Stimulated activated CD4-positive, alpha-beta T cell treated with anti-CD3 and anti-CD28 coated beads, Interleukin-1b, Interleukin-23, amount 100 ng/mL, for 24 hours (primary cell): Measurements from ENCODE around the gene FBXL14.
"Not testable (repeated sequence)": the region's sequence is repeated elsewhere in the genome, so short reads cannot be mapped to it uniquely, and the experiment has no call there.

Source experiments
- DNase-seq, 4 experiments: peaks; one replicate each; pipeline ENCODE4 v3.0.0-alpha.2; 2020; ENCODE audit warnings: low read depth in 4 of 4, low spot score in 1 of 4

The FBXL14 gene

DNA sequence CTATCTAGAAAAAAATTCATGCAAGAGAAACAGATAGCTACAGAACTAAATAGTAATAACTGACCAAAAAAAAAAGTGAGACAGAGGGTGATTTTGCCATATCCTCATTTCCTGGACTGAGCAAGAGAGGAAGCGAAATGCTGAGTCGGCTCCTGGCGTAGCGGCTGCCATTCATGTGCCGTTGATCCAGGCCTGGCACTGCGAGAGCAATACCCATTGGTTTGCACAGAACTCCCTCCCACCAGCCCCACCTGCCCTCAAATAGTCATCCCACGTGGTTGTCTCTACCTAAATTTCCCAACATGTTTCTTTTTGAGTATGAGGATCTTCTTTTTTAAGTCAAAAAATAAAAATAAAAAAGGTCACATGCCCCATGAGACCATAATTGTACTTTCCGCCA, 25.2 kb upstream of the FBXL14 start:
- DNase-seq = no peak

DNA sequence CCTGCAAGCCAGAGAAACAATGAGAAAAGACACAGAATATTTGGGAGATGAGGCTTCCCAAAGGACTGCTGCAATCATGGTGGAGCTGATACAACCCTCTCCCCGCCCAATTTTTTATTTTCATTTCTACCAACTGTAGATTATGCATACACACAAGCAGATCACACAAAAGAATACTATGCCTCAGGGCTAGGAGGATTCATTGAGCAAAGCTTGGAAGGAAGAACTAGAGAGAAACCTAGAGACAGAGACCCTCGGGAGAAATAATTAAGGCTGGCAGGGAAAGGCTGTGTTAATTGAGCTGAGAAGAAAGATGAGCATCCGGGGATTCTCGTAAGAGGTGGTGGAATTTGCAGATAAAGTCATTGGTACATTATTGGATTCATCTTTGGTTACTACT, 24.8 kb upstream of the FBXL14 start:
- no peak for DNase-seq

DNA sequence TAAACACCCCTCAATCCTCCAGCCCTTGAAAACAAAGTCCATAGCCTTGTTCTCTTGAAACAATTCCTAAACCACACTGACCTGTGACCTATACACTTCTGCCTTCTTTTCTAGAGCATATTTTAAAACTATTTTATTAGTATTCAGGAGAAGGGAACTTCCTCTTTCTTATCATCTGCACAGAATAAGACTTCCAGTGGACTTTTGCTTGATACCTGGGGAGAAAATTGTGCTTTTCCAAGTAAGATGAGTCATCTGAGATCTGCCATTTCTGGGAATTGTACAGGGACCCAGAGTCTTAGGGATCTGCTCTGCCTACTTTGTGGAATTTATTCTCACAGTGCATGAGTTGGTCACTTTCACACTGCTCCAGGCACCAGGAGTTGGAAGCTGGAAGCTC, 24.1 kb upstream of the FBXL14 start:
- DNase-seq = no peak

DNA sequence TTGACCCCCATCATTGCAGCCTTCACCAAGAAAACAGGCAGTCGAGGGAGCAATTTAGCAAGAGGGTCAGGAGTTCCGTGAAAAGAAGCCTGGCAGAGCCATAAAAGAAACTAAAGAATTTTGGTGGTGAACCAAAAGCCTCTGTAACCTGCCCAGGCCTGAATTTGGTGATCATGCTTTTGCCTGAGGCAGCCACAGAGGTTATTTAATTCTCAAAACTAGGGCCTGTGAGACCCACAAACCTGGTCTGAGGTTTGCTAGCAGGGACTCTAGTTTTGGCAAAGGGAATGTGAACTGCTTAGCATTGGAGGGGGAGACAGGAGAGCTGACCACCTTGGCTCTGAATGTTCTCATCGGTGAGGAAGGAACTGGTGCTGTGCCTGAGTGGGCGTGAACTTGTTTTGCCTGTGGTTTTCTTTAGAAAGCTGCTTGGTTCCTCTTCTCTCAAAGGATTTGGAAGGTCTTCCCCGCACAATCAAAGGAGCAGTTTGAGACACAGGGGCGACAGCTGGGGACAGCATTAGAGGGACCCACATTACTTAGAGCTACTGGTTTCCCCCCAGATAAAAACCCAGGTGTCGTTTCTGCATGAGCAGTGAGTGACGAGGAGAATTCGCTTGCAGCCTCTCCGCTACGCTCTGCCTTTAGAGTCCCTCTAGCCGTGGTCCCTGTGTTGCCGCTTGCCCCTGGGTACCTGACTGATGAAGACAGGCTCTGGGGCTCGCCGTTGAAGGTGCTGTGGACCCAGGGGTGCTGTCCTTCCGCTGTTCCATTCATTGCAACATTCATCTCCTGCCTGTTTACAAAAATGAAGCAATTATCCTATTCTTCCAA, 22.1 kb upstream of the FBXL14 start:
- DNase-seq = no peak

DNA sequence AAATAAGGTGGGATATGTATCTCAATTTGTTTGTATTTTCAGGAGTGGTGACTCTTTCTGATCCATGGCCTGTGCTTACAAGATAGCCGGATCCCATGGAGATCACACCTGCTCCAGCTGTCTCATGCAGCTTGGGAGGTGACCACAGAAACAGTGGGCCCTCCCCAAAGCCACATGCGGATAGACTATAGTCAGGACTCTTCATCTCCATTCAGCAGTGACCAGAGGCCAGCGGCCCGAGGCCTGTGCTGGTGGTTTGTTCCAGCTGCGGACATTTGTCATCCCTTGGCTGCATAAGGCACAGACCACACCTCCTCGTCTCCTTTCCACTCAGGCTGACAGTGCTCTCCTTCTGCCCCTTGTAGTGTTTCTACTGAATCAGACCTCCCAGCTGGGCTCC, 20.0 kb upstream of the FBXL14 start:
- no peak for DNase-seq

DNA sequence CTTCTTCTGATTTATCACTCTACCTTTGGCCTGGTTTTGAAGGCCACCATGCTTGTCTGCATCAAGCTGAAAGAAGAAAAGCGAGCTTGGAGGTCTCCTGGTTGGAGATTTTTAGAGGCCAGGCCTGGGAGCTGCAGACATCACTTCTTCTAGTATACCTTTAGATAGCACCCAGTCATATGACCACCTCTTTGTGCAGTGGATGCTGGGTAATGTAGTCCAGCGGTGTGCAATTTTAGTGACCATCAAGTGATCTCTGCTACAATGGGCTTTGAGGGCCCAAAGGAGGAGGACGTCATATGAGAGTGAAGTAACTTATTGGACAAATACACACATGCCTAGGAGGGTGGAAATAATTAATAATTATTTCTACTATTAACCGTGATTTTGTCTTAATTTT, 19.5 kb upstream of the FBXL14 start:
- no peak for DNase-seq

DNA sequence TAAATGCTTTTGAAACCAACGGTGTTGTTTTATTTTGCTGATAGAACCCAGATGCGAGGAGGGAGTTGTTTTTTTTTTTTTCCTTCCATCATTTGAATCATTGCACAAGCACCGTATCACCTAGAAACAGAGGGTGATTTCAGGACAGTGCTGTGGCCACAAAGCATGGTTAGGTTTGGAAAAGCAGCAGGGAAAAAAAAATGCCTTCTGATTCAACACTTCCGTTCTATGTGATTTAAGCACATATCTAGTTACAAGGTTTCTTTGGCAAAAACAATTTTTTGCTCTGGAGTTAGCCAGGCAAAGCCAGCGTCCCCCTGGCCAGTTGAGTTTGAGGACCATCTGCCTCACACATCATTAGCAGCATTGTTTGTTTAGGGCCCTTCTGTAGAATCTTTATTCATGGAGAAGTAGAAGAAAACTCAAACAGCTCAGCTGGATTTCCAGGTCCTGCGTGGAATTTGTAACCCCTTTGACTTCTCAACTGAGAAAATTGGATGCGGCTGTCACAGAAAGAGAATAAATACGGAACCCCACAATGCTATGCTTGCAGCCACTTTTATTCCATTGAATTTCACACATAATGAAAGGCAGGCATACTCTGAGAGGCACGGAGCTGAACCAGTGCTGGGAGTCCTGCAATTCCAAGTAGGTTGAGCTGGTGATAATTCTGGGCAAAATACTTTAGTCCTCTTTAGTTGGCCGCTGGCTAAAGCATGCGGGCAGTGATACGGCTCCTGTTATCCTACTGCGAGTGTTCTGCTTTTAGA, 17.6 kb upstream of the FBXL14 start:
- DNase-seq = no peak

DNA sequence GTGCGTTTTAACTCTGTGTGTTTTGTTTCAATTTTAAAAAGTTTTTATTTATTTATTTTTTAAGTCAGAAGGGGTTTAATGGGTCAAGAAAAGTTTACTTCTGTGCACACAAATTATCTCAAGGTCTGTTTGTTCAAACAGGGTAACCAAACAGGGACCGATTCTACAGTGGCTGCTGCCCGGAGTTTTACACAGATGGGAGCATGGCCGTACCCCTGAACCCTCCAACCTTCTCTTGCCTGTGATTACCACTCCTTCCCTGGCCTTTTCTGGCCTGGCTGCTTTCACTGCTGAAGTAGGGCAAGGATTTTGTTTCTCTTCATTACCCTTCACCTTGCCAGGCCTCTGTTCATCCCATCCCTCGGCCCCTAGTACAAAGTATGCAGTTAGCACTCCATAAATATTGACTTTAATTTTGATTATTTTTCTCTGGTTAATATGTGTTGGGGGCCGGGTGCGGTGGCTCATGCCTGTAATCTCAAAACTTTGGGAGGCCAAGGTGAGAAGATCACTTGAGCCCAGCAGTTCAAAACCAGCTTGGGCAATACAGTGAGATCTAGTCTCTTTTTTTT, 15.8 kb upstream of the FBXL14 start:
- DNase-seq = no peak

DNA sequence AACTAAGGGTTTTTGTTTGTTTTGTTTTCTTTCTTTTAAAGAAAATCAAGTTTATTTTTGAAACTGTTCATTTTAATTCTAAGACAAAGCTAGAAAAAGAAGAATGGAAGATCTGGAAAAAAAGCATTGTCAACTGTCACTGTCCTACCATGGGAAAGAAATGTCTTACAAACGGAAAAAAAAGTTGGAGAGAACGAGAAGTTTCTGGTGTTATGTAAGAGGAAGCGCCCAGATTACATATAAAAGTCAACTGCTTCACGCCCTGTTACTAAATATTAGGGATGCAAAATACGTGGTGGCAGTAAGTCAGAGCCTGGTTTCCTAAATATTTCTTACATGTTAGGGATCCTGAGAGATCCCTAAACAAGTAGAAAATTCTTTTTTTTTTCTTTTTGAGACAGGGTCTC, 14.3 kb upstream of the FBXL14 start:
- DNase-seq = no peak

DNA sequence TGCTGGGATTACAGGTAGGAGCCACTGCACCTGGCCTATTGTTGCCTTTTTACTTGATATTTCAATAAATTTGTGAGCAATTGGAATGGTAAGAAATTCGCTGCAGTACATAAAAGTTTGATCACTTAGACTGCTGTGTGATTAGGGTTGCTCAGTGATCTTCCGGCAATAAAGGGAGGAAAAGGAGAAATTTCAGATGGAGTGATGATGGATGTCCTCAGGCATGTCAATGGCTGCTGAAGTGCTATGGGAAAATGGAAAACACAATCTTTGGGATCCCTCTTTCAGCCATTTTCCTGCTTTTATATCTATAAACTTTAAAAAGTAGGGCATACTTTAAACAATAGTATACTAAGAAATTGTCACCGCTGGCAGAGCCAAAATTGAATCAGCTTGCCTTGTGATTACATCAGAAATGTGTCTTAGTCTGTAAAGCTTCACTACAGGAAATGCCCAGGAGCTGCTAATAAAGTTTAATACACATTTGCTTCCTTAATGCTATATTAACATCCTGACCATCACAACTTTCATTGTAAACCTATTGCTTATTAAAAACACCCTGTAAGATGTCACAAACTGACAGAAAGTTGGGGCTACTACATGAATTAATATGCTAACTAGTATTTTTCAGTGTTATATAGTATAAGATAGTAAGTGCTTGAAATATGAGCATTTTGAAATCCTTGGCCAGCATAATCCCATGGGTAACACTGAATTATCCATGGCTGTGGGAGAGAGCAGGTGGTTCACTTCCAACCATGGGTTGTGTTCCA, 13.7 kb upstream of the FBXL14 start:
- no peak for DNase-seq

DNA sequence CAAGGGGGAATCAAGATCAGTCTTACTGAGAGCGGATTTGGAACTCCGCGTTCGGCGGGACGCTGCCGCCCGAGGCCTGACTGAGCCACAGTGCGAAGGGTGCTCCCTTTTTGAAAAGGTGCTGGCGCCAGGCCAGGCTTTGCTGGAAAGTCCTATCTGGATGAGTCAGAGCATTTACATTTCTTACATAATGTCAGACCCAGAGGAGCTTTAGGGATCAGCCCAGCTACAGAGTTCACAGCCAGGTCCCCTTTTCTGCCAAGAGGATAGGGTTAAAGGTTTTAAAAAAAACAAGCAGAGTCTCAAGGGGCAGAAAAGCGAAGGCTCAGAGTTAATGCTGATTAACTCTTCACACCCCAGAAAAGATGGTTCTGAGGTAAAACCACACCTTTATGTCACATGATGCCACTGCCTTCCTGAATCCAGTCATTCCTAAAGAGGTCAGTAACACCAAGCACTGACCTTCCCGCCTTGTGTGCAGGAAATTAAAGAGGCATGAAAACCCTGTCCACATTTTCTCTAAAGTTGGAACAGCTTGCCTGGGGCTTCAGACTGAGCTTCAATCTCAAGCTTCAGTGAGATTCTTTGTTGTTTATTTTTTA, 11.7 kb upstream of the FBXL14 start:
- peak; percentile 56 to 76 (median 68) for DNase-seq

DNA sequence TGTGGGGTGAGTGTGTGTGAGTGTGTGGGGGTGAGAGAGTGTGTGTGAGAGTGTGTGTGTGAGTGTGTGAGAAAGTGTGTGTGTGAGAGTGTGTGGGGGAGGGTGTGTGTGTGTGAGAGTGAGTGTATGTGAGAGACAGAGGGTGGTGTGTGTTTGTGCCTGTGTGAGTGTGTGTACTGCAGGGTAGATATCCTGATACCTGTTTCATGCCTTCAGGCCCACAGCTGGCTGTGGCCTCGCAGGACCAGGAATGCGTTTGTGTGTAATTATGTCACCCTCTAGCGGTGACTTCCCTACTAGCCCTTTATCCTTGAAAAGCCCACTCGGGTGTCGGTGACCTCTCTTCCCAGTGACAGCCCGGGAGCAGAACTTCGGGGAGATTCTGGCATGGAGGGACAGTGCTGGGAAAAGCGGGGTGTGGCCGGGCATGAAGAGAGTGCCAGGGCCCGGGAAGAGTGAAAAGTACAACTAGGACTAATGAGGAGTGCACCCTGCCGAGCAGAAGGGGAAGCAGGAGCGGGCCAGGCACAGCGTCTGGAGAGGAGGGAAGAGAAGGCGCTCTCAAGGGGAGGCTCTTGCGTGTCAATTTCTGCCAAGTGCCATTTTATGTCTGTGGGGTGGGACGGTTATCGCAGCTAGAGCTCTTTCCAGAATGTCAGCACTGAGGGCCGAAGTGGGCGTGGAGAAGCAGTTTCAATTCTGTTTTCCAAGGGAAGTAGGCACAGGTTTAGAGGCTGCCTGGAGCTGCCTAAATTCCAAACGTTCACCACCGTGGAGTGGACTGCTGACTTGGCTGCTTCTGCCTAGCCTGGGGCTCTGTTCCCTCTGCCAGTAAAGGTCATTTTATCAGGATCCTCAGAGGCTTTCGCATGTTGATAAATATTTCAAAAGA, 11.0 kb upstream of the FBXL14 start:
- DNase-seq = no peak

DNA sequence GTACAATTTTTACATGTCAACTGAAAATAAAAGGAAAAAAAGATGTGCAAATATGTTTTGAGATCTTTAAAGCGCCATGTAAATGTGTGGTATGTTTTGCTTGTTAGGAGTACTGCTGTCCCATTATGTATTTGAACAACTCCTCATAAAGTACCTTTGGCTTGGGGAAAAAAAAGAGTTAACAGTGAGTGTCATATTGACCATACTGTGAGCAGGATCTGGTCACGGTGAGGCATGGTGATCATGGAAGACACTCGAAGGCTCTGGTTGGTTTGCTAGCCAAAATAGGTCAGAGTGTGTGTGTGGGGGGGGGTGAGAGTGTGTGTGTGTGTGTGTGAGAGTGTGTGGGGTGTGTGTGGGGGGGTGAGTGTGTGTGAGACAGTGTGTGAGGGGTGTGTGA, 10.1 kb upstream of the FBXL14 start:
- no peak for DNase-seq

DNA sequence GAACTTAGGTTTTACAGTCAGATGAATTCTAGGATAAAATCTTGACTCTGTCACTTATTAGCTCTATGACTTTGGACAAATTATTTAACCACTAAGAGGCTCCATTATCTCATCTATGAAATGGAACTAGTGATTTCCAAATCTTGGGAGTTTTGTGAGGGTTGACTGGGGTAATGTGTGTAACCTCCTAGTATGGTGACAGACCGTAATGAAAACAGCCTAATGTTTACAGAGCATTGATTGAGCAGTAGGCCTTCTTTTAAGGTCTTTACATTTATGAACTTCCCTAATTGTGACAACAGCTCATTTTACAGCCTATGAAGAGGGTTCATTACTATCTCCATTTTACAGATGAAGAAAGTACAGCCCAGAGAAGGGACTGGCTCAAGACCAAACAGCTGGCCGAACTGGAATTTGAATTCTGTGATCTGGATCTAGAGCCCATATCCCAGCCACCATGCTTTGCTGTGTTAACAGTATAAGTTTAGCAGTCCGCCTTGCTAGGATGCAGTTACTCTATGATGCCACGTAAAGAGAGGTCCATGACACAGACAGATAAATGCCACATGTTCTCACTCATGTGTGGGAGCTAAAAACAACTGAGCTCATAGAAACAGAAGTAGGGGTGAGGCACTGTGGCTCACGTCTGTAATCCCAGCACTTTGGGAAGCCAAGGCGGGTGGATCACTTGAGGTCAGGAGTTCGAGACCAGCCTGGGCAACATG, 9.1 kb upstream of the FBXL14 start:
- DNase-seq = no peak

DNA sequence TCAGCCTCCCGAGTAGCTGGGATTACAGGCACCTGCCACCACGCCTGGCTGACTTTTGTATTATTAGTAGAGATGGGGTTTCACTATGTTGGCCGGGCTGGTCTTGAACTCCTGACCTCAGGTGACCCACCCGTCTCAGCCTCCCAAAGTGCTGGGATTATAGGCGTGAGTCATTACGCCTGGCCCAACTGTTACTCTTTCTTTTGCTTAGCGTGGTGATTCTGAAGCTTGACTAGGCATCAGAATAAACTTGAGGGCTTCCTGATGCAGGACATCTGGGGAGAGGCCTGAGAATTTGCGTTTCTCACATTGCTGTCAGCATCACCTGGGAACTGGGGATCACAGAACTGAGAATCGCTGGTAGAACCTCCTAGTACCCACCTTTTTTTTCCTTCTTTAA, 8.3 kb upstream of the FBXL14 start:
- DNase-seq = not testable (repeated sequence)

DNA sequence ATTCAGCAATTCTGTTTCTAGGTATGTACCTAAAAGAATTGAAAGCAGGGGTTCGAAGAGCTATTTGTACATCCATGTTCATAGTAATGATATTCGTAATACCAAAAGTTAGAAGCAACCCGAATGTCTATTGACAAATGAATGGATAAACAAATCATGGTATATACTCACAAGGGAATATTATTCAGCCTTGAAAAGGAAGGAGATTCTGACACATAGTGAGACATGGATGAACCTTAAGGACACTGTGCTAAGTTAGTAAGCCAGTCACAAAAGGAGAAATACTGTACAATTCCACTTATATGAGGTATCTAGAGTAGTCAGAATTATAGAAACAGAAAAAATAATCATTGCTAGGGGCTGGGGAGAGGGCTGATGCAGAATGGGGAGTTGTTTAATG, 4.4 kb upstream of the FBXL14 start:
- no peak for DNase-seq

DNA sequence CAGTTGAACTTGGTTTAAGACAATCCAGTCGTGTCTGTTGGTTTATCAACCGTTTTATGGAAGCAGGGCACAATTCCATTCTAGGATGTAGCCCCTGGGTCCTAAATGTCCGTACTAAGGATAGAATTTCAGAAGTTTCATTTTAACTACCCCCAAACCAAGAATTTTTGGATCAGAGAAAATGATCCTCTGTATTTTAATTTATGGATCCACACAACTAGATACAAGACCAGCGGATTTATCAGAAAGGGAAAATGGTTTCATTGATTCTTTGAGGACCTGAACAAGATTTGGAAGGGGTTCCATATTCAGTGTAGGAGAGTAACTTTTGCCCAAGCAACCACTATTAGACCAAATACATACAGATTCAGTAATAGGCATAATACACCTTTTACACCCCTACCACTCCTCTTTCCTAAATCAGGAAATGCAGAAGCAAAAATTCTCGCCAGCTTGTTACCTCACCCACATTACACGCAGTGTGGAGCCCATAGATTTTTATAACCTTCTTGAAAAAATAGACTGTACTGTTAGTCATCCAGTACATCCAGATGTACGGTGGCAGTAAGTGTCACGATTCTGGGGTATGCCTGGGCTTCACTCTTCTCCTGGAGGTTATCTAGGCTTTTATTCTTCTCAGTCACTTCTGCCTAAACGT, 1.4 kb upstream of the FBXL14 start:
- no peak for DNase-seq

DNA sequence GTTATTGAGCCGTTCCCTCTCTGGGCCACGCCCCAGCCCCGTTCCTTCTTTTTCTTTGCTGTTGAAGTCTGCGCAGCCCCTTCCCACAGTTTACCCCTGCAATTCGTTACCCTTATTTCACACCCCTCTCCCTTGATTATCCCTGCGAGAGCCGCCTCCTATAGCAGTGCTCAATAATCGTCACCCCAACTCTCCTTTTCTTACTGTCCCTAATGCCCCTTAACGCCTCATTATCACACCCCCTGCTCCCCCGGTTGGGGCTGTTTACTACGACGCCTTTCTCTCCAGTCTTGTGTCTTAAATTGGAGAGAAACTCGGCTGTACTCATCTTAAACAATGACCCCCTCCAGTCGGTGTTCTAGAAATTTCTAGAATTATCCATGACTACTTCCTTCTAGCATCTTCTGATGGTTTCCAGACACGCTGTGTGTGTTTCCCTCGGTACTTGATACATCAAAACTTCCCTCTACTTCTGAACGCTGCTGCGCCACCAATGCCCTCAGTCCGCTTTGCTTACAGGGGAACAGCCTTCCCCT, 713 bp upstream of the FBXL14 start:
- DNase-seq = no peak

DNA sequence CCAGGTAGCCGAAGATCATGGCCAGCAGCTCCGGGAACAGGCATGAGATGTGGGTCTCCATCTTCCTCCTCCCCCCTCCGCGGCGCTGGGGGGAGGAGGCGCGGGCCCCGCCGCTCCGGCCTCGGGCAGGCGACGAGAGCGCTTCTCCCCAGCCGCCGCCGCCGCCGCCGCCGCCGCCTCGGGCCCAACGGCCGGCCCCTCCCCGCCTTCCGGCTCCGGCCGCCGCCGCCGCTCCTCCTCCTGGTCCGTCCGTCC, 448 bp downstream of the FBXL14 start:
- DNase-seq = no peak
